GM19351 (cell line): Measurements from ENCODE around the gene GPR107.

ENCODE experiments used
- ATAC-seq: cut with Tn5 transposase; IDR thresholded peaks from one replicate; pipeline ENCODE4 v1.9.1; 2021; ENCODE audit warnings: mild to moderate bottlenecking, moderate library complexity; ENCODE audit not compliant: unreplicated experiment

Gene GPR107

DNA sequence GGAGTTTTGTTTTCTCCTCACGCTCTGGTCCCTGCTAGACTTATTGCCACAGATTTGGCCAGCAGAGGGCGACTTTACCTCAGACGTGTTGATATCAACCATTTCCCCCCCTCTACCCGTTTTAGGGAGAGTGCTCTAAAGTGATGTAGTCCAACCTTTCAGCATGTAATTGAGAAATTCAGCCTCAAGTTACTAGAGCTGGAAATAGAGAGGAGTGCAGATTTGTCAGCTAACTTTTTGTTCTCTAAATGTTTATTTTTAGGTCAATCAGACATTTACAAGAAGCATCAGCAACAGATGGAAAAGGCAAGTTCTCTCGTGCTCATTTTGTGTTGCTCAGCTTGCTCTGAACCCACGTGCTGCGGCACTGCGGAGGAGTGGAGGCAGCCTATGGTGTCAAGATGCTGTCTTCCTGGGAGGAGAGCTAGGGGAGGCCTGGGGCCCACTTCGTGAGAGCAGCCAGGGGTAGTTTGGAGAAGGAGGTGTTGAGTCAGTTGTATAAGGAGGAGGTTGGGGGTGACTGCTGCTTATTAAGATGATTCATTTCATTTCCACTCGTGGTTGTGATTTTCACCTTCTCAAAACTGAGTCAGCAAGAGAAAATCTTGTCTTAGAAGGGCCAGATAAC, 53.6 kb downstream of the GPR107 start:
- ATAC-seq: peak; percentile 53

DNA sequence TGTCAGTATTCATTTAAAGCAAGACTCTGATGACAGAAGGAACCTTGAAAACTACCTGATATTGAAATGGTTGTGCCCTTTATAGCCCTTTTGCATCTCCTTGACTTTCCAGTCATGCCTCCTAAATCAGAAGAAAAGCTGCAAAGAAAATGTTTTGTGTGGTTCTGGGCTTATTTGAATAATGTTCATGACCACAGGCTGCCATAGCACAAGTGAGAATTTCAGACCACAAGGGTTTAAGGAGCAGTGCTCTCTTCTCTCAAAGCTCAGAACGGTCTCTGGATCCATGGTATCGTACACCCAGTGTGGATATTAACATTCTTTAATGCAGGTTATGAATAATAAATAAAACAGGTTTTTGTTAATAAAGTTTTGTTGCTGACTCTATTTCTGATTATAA, 54.2 kb downstream of the GPR107 start:
- ATAC-seq: no peak

- ATAC-seq: no peak
Observed at GRCh38 chr9:130110166-130110565, 56.5 kb downstream of the GPR107 start.

- no peak for ATAC-seq
Observed at GRCh38 chr9:130110596-130111021, 56.9 kb downstream of the GPR107 start.

GRCh38 chr9:130111786-130112537, 58.3 kb downstream of the GPR107 start:
- no peak for ATAC-seq

DNA sequence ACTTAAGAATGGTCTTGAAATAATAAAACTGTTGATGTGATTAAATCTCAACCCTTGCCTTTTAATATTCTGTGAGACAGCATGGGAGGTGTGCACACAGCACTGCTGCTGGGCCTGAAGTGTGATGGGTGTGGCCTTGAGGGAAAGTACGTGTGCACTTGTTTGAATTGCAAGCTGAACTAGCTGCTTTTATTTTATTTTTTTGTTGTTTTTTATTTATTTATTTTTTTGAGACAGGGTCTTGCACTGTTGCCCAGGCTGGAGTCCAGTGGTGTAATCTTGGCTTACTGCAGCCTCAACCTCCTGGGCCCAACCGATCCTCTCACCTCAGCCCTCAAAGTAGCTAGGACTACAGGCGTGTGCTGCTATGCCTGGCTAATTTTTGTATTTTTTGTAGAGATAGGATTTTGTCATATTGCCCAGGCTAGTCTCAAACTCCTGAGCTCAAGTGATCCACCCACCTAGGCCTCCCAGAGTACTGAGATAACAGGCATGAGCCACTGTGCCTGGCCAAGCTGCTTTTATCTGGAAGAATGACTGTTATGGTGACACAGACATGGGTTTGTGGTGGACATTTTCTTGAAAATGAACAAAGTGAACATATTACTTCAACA, 58.9 kb downstream of the GPR107 start:
- ATAC-seq: no peak

GRCh38 chr9:130114741-130115140, 61.0 kb downstream of the GPR107 start:
- ATAC-seq: no peak

GRCh38 chr9:130116346-130116745, 62.6 kb downstream of the GPR107 start:
- no peak for ATAC-seq

DNA sequence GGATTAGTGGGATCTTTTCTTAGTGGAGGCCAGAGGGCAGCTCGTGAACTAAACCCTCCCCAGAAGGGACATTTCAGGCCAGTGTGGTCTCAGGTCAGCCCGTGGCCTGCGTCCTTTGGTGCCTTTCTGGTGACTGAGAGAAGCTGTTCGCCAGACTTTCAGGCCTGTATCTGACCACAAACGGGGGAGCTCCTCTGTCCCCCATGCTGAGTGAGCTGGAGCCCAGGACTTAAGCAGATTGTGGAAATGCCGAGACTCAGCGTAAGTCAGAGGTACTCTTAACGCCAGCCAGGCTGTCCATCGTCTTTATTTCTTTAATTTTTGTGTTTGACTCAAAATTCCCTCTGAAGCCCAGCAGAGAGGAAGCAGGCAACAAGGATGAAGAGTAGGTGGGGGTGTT, 63.7 kb downstream of the GPR107 start:
- ATAC-seq: no peak

DNA sequence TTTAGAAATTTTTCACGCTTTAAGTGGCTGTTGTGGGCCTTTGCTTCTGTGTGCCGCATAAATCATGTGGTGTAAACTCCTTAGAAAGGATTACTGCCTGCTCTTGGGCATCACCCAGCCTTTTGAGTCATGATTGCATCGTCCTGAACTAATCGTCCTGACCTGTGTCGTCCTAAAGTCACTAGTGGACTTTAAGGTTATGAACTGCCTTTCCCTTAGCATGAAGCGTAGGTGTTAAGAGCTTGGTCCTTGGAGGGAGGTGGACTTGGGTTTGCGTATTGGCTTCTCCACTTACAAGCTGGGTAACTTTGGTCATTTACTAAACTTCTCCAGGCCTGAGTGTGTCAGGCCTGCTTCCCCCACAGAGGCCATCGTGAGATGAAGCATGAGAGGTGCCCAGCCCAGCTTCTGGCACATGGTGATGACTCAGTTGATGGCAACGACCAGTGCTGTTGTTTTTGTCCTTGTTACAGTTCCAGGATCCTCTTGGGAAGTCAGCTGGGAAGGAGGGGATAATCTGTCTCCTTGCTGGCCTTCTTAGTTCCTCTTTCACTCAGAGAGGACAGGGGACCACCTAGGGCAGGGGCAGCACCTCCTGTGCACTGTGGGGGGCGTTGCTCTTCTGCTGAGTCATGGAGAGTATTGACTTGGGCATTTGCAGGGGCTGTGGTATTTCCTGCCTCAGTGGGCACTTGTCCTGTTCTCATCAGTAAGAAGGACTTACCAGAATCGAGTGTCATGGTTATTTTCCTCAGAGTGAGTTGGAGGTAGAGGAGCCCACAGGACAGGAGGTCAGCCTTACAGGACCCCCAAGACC, 64.3 kb downstream of the GPR107 start:
- no peak for ATAC-seq

GRCh38 chr9:130118841-130119518, 65.3 kb downstream of the GPR107 start:
- ATAC-seq: no peak

DNA sequence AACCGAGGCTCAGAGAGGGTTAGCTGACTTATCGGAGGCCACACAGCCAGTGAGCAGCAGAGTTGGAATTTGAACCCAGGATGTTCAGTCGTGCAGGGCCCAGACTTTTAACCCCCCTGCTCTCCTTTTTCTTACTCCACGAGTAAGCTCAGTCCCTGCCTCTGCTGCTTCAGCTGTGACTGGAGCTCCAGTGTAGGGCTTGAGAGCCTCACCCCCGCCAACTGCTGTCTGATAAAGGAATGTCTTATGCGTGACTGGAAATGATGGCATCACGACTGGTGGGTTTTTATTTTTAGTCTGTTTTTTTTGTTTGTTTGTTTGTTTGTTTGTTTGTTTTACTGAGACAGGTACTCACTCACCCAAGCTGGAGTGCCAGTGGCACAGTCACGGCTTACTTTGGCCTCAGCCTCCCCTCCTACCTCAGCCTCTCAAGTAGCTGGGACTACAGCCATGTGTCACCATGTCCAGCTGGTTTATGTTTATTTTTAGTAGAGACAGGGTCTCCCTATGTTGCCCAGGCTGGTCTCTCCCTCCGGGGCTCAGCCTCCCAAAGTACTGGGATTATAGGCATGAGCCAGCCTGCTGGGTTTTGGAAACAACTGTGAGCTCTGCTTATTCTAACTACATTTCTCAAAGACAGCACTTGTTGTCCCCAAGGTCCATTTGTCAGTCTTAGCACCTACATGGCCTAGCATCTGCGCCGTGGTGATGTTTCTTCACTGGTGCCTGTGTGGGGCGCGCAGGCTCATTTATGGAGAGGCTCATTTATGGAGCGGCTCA, 66.0 kb downstream of the GPR107 start:
- no peak for ATAC-seq

GRCh38 chr9:130120299-130120587, 66.5 kb downstream of the GPR107 start:
- ATAC-seq: no peak

- ATAC-seq: no peak
Observed at GRCh38 chr9:130120832-130121231, 67.1 kb downstream of the GPR107 start.

GRCh38 chr9:130122456-130122855, 68.8 kb downstream of the GPR107 start:
- ATAC-seq: no peak

- no peak for ATAC-seq
Observed at GRCh38 chr9:130124085-130124860, 70.6 kb downstream of the GPR107 start.

DNA sequence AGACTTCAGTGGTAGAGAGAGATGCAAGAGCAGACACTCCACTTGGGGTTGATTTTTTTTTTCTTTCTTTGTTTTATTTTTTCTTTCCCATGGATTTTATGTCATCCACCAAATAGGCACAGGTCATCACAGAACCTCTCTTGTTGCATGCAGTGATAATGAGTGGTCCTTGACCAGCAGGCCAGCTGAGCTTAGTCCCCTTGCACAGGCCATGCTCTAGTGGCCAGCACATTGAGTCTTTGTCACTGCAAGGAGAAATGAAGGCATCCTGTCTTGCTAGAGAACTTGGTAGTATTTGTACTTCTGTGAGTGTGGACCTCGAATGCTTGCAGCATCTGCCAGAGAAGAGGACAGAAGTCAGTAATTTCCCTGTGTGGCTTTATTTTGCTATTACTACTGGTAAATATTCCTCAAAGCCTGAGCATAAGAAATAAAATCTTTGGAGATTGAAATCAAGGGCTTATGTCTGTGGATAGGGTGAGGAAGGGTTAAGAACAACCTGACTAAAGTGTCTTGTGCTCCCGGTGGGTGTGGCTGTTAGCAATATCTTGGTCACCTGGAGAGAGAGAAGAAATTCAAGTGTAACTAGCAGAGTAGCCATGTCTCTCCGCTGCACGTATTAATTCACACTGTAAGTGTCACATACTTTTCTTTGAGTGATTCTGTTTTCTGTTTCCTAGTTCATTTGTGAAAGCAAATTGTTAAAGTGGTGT, 73.2 kb downstream of the GPR107 start:
- ATAC-seq: no peak

DNA sequence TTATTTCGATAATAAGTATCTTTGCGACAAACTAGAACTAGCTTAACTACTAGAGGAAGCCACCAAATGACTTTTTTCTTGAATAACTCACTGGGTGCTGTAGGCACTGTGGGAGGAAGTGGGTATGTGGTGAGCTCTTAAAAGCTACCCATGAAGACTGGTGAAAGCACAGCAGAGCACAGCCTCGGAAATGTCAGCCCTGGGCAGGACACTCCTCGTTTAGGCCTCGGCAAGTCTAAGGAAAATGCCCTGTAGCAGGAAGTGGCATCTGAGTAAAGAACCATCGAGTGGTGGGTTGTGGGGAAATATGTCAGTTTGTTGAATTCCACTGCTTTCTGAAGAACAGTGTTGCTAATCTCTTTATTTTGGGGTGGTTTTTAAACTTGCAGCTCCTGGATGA, 74.5 kb downstream of the GPR107 start:
- ATAC-seq: peak; percentile 38
